HG03378 (cell line): ENCODE measurements around the gene SEPTIN14.
"Not testable (repeated sequence)": the region's sequence is repeated elsewhere in the genome, so short reads cannot be mapped to it uniquely, and the experiment has no call there.

Source experiments
- ATAC-seq: cut with Tn5 transposase; IDR thresholded peaks from one replicate; pipeline ENCODE4 v1.9.1; 2021; ENCODE audit warnings: mild to moderate bottlenecking, moderate library complexity; ENCODE audit not compliant: unreplicated experiment

SEPTIN14 gene

GRCh38 chr7:55786901-55787300, 75.7 kb downstream of the SEPTIN14 start:
- ATAC-seq, result no peak

GRCh38 chr7:55785444-55785843, 77.1 kb downstream of the SEPTIN14 start:
- ATAC-seq, result not testable (repeated sequence)

- ATAC-seq, result no peak
Measured at GRCh38 chr7:55784151-55784550, 78.4 kb downstream of the SEPTIN14 start.

- ATAC-seq, result no peak
Measured at GRCh38 chr7:55778631-55779030, 83.9 kb downstream of the SEPTIN14 start.

- ATAC-seq, result no peak
Measured at GRCh38 chr7:55776196-55776595, 86.4 kb downstream of the SEPTIN14 start.

- no peak for ATAC-seq
Measured at GRCh38 chr7:55775051-55775420, 87.5 kb downstream of the SEPTIN14 start.

- ATAC-seq, result no peak
Measured at GRCh38 chr7:55774327-55775050, 88.1 kb downstream of the SEPTIN14 start.

GRCh38 chr7:55770778-55771177, 91.8 kb downstream of the SEPTIN14 start:
- ATAC-seq, result no peak

- ATAC-seq, result not testable (repeated sequence)
Measured at GRCh38 chr7:55753274-55753862, 109.2 kb downstream of the SEPTIN14 start.

- not testable (repeated sequence) for ATAC-seq
Measured at GRCh38 chr7:55744706-55745105, 117.8 kb downstream of the SEPTIN14 start.
